Hepatocyte (in vitro differentiated cells): Measurements from ENCODE around the gene WIF1. TPM values are rescaled to one million over a fixed set of nuclear protein-coding genes. Genes with fewer than 3 reads are reported as not detected.

Source experiments
- DNase-seq: peaks from one replicate; pipeline ENCODE4 v3.0.0-alpha.2; 2016; ENCODE audit warnings: low spot score
- H2AFZ ChIP-seq: fragments of 200-600 bp; sonication (generic); 2 replicates; pipeline ENCODE4 v1.6.0; 2016; ENCODE audit warnings: antibody characterized with exemption, mild to moderate bottlenecking
- H3K27ac ChIP-seq: fragments of 200-600 bp; sonication (generic); 2 replicates; pipeline ENCODE4 v1.5.1; 2016; ENCODE audit warnings: mild to moderate bottlenecking
- H3K27me3 ChIP-seq: fragments of 200-600 bp; sonication (generic); 2 replicates; pipeline ENCODE4 v1.6.1; 2016
- H3K36me3 ChIP-seq: fragments of 200-600 bp; sonication (generic); replicated peaks from 2 replicates; pipeline ENCODE4 v1.5.1; 2016; ENCODE audit warnings: low read depth; ENCODE audit not compliant: insufficient read depth
- H3K4me1 ChIP-seq: fragments of 200-600 bp; sonication (generic); 2 replicates; pipeline ENCODE4 v1.5.1; 2016; ENCODE audit warnings: mild to moderate bottlenecking, moderate library complexity; ENCODE audit not compliant: insufficient read depth
- H3K4me2 ChIP-seq: fragments of 200-600 bp; sonication (generic); 2 replicates; pipeline ENCODE4 v1.6.0; 2016
- H3K4me3 ChIP-seq: fragments of 200-600 bp; sonication (generic); 2 replicates; pipeline ENCODE4 v1.5.1; 2016; ENCODE audit warnings: mild to moderate bottlenecking
- H3K79me2 ChIP-seq: fragments of 200-600 bp; sonication (generic); 2 replicates; pipeline ENCODE4 v1.6.0; 2017; ENCODE audit warnings: mild to moderate bottlenecking
- H3K9me2 ChIP-seq: fragments of 200-600 bp; sonication (generic); replicated peaks from 2 replicates; pipeline ENCODE4 v1.6.0; 2017; ENCODE audit warnings: mild to moderate bottlenecking; ENCODE audit not compliant: insufficient read depth
- H3K9me3 ChIP-seq: fragments of 200-600 bp; sonication (generic); 2 replicates; pipeline ENCODE4 v1.5.1; 2016; ENCODE audit warnings: low read depth, mild to moderate bottlenecking
- H4K20me1 ChIP-seq: fragments of 200-600 bp; sonication (generic); 2 replicates; pipeline ENCODE4 v1.6.0; 2016; ENCODE audit warnings: mild to moderate bottlenecking; ENCODE audit not compliant: insufficient read depth, poor library complexity, severe bottlenecking
- EZH2 ChIP-seq: fragments of 200-600 bp; sonication (generic); IDR thresholded peaks from 2 replicates; pipeline ENCODE4 v1.6.1; 2016; ENCODE audit warnings: antibody characterized with exemption, mild to moderate bottlenecking, borderline replicate concordance
- EZH2phosphoT487 ChIP-seq: fragments of 200-600 bp; sonication (generic); IDR thresholded peaks from one replicate; pipeline ENCODE4 v1.6.1; 2018; ENCODE audit warnings: antibody characterized with exemption, mild to moderate bottlenecking, low read depth, moderate library complexity; ENCODE audit not compliant: unreplicated experiment, severe bottlenecking
- WGBS: methylation state at CpG from one replicate; pipeline ENCODE4 v1.1.6; 2016; ENCODE audit warnings: low lambda C conversion rate; ENCODE audit errors: missing lambda C conversion rate; 5-methylcytosine and 5-hydroxymethylcytosine counted together
- polyA plus RNA-seq: library from polyadenylated mRNA; unstranded; fragments of >200 nt; fragmentation: Nextera tagmentation; extraction: Ambion mirVana; gene quantifications from 2 replicates; pipeline ENCODE4 v1.2.1, GENCODE V29; 2016
- total RNA-seq: library from RNA; depleted of rRNA; stranded (reverse); fragments of >200 nt; gene quantifications from 2 replicates; pipeline ENCODE4 v1.2.3, GENCODE V29; 2014
- TF ChIP-seq, protein P1 (sequence below): fragments of 200-600 bp; sonication (generic); IDR thresholded peaks from 2 replicates; pipeline ENCODE4 v1.5.1; 2016; ENCODE audit warnings: antibody characterized with exemption, mild to moderate bottlenecking; ENCODE audit not compliant: poor library complexity

WIF1 gene
- total and polyA plus RNA-seq, 2 experiments from 2014 or later = 2.2 to 5.5 TPM

DNA sequence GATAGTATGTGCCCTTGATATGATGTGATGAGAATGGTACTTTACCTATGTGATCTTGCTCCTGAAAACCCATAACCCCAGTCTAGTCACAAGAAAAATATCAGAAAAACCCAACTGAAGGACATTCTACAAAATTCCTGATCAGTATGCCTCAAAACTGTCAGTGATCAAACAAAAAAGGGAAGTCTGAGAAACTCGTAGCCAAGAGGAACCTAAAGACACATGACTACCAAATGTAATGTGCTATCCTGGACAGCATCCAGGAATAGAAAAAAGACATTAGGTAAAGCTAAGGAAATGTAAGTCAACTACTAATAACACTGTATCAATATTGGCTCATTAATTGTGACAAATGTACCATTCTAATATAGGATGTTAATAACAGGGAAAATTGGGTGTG is 4.1 kb upstream of the WIF1 start:
- TF ChIP-seq EZH2phosphoT487 (no peak), EZH2 (no peak)
- TF ChIP-seq, protein P1, sequence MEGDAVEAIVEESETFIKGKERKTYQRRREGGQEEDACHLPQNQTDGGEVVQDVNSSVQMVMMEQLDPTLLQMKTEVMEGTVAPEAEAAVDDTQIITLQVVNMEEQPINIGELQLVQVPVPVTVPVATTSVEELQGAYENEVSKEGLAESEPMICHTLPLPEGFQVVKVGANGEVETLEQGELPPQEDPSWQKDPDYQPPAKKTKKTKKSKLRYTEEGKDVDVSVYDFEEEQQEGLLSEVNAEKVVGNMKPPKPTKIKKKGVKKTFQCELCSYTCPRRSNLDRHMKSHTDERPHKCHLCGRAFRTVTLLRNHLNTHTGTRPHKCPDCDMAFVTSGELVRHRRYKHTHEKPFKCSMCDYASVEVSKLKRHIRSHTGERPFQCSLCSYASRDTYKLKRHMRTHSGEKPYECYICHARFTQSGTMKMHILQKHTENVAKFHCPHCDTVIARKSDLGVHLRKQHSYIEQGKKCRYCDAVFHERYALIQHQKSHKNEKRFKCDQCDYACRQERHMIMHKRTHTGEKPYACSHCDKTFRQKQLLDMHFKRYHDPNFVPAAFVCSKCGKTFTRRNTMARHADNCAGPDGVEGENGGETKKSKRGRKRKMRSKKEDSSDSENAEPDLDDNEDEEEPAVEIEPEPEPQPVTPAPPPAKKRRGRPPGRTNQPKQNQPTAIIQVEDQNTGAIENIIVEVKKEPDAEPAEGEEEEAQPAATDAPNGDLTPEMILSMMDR = no peak
- Histone ChIP-seq H4K20me1 (no peaks in the 10 kb centered on the region), H3K4me2 (no peak overlapping the region), H3K4me3 (no peak overlapping the region), H3K9me3 (no peaks in the 10 kb centered on the region), H2AFZ (no peak overlapping the region), H3K9me2 (no peaks in the 10 kb centered on the region), H3K27me3 (peaks cover 37% of the 10 kb centered on the region), H3K27ac (no peak overlapping the region), H3K36me3 (no peaks in the 10 kb centered on the region), H3K79me2 (no peaks in the 10 kb centered on the region), H3K4me1 (no peaks in the 10 kb centered on the region)
- WGBS = 80% methylated on average over 1 of the region's 1 CpG
- no peak for DNase-seq

DNA sequence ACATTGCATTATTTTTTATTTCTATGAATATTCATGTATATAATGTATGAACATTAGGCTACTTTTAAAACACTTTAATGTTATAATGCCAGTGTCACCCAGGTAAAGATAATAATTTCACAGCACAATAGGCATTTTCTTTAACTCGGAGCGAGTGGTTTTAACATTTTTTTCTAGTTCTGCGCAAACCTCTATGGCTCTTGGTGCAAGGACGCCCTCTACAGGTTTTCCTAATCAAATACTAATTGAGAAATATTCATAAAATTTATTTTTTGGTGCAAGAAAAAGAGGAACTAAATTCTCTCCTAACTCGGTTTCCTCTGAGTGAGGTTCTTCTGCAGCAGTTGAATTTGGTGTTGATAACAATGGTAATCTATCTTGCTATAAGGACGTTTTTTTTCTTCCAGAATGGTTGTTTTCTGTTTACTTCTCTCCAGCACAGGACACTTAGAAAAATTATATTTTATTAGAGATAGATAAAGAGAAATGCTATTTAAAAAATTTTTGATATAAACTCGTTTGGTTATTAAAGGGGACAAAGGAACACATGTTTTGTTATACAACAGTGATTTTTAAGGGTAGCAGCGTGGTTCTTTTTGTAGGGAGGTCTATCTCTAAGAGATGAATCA is 2.4 kb upstream of the WIF1 start:
- peak; percentile 80 for DNase-seq
- Histone ChIP-seq H3K27ac (no peak overlapping the region), H3K36me3 (no peaks in the 10 kb centered on the region), H3K79me2 (no peaks in the 10 kb centered on the region), H4K20me1 (no peaks in the 10 kb centered on the region), H3K9me2 (no peaks in the 10 kb centered on the region), H3K4me2 (no peak overlapping the region), H3K4me1 (no peaks in the 10 kb centered on the region), H3K9me3 (no peaks in the 10 kb centered on the region), H3K4me3 (no peak overlapping the region), H2AFZ (no peak overlapping the region), H3K27me3 (peaks cover 54% of the 10 kb centered on the region)
- WGBS = 13% methylated on average over 8 of the region's 8 CpGs
- TF ChIP-seq, protein P1 = peak; percentile 77
- TF ChIP-seq EZH2phosphoT487 = no peak
- TF ChIP-seq EZH2 = no peak

DNA sequence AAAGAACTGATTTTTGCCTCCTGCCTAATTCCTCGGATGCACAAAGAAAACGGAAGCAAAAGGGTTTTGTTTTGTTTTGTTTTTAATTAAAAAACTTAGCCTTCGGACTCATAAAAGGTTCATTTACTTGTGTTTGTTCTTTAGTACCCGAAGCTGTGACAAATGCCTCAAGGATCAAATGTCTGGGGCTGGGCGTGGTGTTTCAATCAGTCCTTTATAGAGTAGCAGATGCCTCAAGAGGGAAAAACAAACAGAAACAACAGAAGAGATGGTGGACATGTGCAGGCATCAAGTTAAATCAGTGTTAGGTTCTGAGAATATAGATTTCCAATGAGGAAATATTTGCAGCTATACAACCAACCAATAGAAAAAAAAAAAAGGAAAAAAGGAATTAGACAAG is 1.6 kb upstream of the WIF1 start:
- Histone ChIP-seq H3K27ac (no peak overlapping the region), H3K4me3 (no peak overlapping the region), H3K4me2 (no peak overlapping the region), H3K9me3 (no peaks in the 10 kb centered on the region), H3K79me2 (no peaks in the 10 kb centered on the region), H3K36me3 (no peaks in the 10 kb centered on the region), H2AFZ (no peak overlapping the region), H4K20me1 (no peaks in the 10 kb centered on the region), H3K4me1 (no peaks in the 10 kb centered on the region), H3K9me2 (no peaks in the 10 kb centered on the region), H3K27me3 (peaks cover 57% of the 10 kb centered on the region)
- 63% methylated on average over 5 of the region's 5 CpGs for WGBS
- DNase-seq = no peak
- TF ChIP-seq EZH2 (no peak), EZH2phosphoT487 (no peak)
- TF ChIP-seq, protein P1 = no peak
